Measurements from ENCODE around the gene DTNA.
"Not testable (repeated sequence)": the region's sequence is repeated elsewhere in the genome, so short reads cannot be mapped to it uniquely, and the experiment has no call there.

DTNA gene

DNA sequence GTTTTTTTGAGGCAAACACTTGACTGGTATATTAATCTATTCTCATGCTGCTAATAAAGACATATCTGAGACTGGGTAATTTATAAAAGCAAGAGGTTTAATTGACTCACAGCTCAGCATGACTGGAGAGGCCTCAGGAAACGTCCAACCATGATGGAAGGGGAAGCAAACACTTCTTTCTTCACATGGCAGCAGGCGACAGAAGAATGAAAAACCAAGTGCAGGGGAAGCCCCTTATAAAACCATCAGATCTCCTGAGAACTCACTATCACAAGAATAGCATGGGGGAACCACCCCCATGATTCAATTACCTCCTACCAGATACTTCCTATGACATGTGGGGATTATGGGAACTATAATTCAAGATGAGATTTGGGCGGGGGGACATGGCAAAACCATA lies 194.9 kb downstream of the DTNA start:
- DNase-seq (ENCODE audit: low read depth in 2 of 2): no peak

DNA sequence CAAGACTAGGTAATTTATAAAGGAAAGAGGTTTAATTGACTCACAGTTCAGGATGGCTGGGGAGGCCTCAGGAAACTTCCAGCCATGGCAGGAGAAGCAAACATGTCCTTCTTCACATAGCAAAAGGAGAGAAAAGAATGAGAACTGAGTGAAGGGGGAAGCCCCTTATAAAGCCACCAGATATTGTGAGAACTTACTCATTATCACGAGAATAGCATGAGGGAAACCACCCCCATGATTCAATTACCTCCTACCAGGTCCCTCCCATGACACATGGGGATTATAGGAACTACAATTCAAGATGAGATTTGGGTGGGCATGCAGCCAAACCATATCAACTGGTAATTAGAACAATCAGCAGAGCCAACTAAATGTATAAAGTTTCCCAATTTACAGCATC lies 196.9 kb downstream of the DTNA start:
- not testable (repeated sequence) for DNase-seq (ENCODE audit: low read depth in 2 of 2)

DNA sequence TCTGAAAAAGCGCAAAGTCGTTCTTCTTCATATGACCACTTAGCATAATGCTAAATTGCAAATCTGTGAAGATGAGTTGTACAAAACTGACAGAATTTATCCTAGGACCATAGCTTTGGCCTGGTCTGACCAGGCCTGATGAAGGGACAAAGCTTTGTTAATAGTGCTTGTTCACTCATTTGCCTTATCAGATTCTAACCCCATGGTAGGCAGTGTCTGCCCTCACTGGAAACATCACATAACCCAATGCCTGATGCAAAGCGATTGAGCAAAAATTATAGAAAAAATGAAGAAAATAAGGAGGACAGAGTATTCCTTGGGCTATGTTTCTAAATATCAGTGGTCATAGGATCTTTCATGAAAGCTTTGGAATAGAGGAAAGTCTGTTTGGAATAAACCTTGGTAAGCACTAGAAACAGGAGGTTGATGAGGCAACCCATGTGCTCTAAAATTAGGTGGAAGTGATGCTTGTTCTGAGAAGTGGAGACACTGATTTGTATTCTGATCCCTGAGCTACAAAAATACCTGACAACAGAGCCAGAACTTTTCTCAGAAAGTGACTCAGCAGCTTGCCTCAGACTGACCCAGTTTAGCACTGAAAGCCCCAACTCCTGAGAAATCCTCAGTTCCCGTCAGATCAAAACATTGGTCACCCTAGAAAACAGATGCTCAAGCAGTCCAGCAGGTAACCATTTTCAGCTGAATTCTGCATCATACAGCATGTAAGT lies 199.7 kb downstream of the DTNA start:
- DNase-seq (ENCODE audit: low read depth in 2 of 2): no peak

DNA sequence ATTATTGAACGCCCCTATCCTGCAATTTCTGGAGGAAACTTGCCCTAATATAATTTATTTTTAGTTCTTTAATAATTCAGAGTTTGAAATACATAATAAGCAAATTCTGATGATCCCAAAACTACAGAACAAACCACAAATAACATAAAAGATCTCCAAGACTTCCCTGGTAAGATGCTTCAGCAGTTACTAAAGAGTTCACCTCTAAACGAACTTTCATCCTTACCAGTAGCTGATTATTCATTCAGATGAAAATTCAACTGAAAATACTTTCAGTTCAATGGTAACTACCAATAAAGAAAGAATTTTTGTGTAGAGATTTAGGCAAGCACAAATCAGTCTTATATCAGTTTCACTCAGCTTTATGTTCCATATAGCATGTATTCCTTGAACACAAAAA lies 201.0 kb downstream of the DTNA start:
- DNase-seq (ENCODE audit: low read depth in 2 of 2): no peak

DNA sequence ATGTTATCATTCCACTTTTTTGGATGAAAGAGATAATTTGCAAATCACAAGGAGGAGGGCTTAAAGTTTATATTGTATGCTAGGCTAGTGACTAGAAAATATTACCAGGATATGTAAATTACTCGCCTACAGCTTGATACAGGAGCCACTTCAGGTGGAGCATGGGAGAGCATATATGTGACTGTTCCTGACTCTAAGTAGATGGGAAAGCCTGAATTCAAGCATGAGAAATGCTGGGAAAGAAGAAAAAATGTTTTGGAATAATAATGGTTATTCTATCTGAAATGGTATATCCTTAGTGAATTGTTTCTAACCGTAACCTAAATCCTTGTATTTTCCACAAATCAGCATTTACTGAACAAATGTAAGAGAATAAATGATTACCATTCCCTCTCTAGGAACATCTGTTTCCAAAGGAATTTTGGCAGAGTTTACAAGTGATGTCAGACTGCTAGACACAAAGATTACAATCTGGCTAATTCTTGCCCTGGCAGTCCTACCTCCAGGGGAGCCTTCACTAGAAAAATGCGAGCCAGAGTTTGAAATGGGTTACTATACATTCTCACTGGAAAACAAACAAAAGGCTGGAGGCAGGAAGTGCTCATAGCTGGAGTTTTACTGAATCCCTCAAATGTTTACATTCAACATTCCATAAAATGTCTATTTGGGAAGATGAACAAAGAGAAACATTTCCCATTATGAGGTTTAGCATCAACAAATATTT lies 201.7 kb downstream of the DTNA start:
- DNase-seq (ENCODE audit: low read depth in 2 of 2): no peak

DNA sequence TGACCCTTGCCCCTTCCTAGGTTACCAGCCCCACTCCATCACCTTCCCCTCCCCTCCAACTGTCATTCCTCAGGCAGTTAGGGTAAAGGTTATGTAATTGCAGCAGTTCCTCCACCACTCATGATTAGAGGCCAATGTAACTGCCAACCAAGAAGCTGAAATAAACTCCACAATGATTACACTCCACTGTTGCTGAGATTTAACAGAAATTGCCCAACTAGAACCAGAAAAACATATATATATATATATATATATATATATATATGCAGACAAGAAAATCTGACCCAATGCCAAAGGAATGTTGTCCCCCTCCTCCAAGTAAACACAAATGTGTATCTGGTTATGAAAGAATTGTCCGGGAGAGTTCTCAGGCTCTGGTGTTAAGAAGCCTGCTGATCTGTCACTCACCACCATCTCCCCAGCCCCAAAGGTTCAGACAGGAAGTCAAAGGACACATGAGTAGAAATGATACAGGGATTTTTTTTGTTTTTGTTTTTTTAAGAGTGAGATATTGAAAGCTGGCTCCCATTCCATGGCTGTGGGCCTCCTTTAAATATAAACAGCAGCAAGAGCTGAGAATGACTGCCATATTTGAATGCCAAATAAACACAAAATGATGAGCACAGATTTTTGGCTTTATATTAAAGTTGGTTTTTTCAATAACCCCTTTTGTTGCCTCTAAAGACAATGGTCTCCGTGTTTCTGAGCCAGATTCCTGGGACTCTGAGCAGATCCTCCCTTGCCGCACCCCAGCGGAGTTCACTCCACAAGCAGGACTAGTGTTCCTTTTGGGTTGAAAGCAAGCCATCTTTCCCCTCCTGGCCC lies 204.0 kb downstream of the DTNA start:
- DNase-seq (ENCODE audit: low read depth in 2 of 2): no peak

DNA sequence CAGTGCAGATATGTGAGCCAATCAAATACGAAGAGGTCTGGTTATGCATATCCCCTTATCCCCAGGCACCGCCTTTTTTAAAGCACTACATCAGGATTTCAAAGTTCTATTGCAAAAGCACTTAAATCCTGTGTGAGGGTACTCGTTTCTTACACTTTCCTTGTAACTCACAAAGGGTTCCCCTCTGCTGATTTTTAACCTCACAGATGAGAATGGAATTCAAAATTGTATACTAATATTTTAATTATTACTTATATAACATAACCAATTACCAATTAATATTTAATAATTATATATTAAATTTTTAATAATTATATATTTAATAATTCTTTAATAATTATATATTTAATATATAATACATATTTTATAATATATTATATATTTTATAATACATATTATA lies 204.9 kb downstream of the DTNA start:
- no peak for DNase-seq (ENCODE audit: low read depth in 2 of 2)

DNA sequence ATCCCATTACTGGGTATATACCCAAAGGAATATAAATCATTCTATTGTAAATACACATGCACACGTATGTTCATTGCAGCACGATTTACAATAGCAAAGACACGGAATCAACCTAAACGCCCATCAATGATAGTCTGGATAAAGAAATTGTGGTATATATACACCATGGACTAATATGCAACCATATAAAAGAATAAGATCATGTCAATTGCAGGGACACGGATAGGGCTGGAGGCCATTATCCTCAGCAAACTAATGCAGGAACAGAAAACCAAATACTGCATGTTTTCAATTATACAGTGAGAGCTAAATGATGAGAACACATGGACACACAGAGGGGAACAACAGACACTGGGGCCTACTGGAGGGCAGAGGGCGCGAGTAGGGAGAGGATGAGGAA lies 206.4 kb downstream of the DTNA start:
- not testable (repeated sequence) for DNase-seq (ENCODE audit: low read depth in 2 of 2)

DNA sequence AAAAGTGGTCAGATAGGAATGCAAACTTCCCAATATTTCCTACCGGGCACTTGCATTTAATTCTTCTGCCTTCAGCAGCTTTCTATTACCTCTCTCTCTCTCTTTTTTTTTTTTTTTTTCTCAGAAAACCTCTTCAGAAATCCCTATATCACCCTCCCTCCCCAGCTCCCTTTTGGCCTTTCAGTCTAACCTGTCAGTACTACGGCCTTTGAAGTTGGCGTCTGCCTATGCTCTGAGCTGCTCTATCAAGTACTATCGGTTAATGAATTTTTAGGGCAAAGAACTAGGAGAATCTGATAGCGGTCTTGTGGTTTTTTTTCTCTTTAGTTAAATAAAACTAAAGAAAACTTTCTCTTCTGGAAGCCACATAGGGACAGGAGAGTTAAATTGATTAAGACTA lies 208.8 kb downstream of the DTNA start:
- DNase-seq (ENCODE audit: low read depth in 2 of 2): no peak

DNA sequence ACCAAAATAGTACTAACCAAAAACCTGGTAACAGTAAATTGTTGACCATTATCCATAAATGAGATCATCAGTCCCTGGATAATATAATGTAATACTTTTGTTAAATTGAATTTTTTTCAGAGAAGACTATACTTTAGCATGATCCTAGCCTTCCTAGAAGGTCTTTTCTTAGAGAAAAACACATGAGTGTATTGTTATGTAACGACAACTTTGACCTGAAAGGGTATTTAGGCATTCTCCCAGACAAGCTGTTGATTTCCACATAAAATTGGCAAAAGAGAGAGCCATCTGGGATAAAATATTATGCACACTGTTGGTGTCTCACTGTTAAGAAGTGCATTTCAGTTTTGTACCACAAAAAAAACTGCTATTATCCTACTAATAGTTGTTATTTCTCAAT lies 211.1 kb downstream of the DTNA start:
- no peak for DNase-seq (ENCODE audit: low read depth in 2 of 2)

DNA sequence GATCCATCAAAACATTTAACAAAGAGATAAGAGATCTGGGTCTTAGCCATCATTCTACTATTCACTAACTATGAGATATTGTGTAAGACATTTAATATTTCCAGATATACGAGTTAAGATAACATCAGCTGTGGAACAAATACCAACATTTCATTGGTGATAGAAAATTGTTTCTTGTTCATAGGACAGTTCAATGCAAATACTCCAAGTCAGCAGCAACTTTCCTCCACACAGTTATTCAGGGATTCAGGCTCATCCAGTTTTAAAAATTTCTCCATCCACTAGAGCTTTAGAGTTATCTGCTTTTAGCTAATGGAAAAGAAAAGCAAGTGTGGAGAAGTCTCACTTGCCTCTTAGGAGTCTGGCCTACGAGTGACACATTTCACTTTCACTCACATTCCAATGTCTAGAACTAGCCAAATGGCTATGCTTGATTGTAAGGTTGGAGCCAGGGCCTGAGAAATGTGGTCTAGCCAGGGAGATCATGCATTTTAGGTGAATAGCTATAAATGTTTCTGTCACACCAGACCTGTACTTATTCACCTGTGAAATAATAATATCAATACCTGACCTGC lies 211.8 kb downstream of the DTNA start:
- no peak for DNase-seq (ENCODE audit: low read depth in 2 of 2)

DNA sequence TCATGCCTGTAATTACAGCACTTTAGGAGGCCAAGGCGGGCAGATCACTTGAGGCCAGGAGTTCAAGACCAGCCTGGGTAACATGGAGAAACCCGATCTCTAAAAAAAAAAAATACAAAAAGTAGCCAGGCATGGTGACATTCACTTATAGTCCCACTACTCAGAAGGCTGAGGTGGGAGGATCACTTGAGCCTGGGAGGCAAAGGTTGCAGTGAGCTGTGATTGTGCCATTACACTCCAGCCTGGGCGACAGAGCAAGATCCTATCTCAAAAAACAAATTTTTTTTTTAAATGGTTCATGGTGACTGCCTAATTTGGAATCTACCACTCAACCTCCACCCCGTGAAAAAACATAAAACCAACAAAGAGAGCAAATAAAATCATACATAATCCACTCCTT lies 212.5 kb downstream of the DTNA start:
- DNase-seq (ENCODE audit: low read depth in 2 of 2): not testable (repeated sequence)

DNA sequence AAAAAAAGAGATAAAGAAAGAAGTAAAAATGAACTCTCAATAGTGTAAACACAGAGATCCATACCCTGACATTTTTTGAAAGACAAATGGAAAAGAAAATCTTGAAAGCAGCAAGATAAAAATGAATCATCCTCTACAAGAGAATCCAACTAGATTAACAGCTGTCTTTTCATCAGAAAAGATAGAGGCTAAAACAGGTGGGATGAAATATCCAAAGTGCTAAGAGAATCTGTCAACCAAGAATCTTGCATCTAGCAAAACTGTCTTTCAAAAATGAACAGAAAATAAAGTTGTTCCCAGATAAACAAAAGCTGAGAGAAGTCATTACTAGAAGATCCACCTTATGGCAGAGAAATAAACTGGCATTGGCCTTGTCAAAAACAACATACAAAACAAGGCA lies 213.8 kb downstream of the DTNA start:
- DNase-seq (ENCODE audit: low read depth in 2 of 2): no peak

DNA sequence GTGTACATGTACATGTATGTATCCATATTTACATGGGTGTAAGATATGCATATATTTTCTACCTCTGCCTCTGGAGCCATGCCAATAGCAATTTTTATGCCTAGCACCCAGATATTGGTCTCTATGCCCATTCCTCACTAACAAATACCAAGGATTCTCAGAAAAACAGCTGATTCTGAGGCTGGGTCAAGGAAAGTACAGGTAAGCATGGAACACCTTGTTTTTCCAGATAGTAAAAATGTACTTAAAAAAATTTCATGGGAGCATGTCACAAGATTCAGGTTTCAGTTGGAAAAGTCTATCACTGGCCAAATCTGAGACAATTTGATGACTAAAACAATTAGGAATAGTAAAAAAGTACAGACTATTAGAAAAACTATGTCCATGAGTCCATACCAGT lies 216.6 kb downstream of the DTNA start:
- no peak for DNase-seq (ENCODE audit: low read depth in 2 of 2)

DNA sequence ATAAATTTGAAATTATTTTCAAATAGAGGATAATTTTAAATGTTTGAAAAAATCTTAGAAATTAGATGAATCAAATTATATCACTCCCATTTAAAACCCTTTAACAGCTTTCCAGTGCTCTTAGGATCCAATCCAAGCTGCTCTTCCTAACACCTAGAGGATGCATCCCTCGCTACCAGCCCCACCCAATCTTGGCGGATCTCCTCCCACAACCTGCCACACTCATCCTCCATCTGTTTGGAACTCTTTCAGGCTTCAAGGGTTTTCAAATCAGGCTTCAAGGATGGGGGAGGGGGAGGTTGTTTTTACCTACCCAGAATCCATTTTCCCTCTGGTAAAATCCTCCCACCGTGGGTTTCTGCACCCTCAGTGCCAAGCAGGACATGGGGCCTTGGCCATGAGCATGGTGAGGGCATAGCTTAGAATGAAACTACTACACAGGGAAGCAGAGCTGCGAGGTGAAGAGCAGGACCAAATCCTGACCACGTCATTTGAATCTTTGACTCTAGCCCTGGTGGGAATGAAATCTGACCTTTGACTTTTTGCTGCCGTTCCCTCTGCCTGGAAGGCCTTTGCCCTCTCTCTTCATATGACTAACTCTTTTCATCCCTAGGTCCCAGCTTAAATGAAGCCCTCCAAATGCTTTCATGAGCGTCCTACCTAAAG lies 218.1 kb downstream of the DTNA start:
- no peak for DNase-seq (ENCODE audit: low read depth in 2 of 2)

DNA sequence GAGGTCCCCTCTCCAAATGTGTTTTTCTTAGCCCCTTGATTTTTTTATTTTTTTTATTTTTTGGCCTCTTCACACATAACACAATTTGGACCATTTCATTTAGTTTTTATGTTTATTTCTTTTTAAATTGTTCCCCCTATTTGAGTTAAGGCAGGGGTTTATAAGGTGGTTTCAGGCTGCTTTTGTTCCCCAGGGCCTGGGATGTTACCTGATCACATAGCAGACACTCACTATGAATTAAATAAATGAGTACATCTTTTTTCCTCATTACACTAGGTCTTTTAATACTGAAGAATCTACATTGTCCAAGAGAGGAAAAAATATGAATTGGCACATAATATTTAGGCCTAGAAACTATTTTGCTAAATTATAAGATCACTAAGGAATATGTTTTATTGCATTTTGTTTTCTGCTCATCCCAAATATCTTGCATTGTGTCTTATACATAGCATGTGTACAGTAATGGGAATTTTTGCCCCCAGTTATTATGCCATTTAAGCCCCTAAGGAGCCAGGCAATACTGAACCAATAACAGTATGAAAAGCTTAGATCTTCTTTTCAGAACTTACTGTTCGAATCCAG lies 218.7 kb downstream of the DTNA start:
- DNase-seq (ENCODE audit: low read depth in 2 of 2): no peak

DNA sequence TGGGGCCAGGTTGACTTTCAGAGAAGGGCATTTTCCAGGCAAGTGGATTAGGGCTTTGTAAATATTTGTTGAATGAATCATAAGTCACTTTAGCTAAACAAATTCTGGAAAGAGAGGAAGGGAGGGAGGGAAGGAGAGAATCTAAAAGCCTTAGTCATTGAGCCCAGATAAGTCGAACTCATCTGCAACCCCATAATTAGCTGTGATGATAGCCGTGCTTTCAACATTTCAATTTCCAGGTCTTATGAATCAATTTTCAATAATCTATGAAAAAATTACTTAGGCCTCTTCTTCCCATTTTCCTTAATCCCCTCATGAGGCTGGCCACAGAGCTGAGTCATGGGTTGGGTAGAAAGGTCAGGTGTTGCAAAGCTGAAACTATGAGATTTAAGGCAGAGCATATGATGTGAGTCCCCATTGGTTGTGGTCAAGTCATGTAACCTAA lies 219.3 kb downstream of the DTNA start:
- DNase-seq (ENCODE audit: low read depth in 2 of 2): no peak

DNA sequence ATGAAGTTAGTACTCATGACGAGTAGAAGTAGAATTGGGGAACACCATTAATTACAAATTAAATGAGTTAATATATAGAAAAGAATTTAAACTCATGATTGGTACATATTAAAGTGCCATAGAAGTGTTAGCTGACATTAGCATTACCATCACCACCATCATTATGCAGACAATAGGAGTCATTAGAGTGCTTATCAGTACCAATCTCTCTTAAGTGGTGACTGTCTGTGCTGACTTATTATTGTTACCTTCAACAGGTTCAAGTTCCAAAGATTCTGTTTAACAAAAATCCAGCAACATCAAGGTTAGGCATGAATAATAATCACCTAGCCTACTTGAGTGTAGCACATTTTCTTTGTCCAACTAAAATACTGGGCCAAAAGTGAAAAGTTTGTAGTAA lies 222.3 kb downstream of the DTNA start:
- DNase-seq (ENCODE audit: low read depth in 2 of 2): no peak

DNA sequence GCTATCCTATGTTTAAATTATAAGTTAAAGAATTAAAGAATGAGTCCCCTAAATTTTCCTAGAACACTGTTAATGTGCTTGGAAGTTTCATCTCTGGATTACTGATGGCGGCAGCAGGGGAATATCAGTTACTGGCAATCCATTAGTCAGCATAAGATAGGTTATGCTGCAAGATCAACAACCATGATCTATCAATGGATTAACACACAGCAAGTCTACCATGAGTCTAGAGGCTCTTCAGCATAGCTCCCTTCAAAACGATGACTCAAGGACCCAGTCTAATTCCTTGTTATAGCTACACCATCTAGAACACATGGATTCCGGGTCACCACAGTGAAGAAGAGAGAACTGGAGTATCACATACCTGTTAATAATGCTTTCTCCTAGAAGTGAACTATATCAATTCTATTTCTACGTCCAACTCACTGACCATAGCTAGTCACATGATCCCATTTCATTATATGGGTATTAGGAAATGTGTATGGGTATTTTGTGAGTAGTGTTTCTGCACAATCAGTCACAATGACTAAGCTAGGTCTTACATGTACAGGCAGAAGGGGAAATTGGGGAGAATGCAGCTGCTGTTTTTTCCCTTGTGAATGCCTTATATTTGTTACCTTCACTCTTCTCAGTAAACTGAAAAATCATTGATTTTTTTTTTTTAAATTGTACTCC lies 222.8 kb downstream of the DTNA start:
- no peak for DNase-seq (ENCODE audit: low read depth in 2 of 2)

DNA sequence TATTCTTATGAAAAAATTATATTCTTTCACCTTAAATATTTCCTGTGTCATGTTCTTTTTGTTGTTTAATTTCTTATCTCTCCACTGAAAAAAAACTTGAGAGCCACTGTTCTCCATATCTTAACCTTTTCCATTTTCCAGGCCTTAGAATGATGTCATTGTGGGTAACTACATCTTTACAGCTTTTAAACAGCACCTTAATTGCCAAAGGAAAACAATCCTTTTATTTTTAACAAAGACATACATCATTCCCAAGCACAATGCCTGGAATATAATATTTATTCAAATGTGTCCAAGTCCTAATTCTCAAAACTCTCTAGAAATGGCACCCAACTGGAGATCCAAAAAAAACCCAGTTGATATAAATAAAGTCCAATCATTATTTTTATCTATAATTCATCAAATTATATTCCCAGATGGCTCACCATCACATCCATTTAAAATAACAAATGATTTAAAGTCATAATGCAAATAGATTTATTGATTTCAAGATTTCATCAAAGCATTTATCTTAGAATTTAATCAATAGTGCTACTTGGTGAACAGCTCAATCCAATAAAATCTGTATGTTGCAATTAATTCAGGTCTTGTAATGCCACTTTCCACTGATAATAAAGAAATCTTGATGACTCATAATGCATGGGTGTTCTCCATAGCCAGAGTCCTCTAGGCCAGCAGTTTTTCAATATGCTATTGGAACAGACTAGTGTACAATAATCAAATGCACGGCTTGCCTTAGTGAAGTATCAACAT lies 224.0 kb downstream of the DTNA start:
- DNase-seq (ENCODE audit: low read depth in 2 of 2): no peak
